DMS 273 treated with DMSO at 0.1 percent for 48 hours (cell line): ENCODE results near the gene ARHGAP26.

ENCODE experiments used
- DNase-seq: peaks from one replicate; lab custom pipeline; 2025; lab: John Stamatoyannopoulos, UW

ARHGAP26 gene, protein sequence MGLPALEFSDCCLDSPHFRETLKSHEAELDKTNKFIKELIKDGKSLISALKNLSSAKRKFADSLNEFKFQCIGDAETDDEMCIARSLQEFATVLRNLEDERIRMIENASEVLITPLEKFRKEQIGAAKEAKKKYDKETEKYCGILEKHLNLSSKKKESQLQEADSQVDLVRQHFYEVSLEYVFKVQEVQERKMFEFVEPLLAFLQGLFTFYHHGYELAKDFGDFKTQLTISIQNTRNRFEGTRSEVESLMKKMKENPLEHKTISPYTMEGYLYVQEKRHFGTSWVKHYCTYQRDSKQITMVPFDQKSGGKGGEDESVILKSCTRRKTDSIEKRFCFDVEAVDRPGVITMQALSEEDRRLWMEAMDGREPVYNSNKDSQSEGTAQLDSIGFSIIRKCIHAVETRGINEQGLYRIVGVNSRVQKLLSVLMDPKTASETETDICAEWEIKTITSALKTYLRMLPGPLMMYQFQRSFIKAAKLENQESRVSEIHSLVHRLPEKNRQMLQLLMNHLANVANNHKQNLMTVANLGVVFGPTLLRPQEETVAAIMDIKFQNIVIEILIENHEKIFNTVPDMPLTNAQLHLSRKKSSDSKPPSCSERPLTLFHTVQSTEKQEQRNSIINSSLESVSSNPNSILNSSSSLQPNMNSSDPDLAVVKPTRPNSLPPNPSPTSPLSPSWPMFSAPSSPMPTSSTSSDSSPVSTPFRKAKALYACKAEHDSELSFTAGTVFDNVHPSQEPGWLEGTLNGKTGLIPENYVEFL

GRCh38 chr5:142769793-142770649 is at the start of gene ARHGAP26:
ARHGAP26 (plus strand) TSS chr5:142770377; CDS start chr5:142770762, 385 bp downstream.
- DNase-seq, result peak; percentile 92

DNA sequence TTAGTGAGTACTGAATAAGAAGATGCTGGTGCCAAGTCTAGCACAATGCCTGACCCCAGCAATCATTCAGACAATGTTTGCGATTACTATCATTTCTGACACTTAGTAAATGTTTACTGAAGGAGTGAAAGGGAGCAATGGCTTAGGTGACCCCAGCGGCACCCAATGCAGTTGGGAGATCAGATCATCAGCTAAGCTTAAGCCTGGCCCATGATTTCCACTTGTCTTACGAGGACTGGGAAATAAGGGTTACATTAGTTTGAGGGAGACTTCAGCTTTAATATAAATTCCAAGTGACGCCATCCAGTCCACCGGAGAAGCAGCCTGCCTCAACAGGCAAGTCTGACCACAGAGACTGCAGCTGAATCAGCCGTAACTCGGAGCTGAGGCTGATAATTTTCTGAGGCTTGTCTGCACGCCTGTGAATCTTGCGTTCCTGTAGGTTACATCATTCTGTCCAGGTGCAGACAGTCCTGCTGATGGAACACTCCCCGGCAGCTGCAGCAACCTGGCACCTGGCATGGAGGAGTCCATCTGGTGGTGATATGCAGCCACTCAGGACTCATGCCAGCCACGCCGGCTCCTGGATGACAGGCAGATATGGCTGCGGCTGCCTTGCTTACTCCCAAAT is 49.4 kb upstream of the ARHGAP26 start:
- peak; percentile 48 for DNase-seq

DNA sequence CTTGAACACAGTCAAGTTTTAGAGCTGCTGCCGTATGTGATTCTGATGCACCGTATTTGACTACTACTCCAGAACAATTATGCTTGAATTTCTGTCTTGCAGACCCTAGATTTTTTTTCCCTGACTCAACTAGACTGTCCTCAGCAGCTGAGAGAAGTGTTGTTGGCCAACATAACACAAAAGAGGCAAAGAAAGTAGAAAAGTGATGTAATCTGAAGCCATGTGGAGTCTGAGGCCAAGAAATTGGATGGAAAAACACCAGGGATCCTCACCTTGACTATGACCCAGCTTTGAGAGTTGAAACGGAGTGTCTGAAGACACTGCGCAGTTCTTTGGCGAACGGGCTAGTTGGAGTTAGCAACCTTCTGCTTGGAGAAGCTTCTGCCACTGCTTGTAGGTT is 48.0 kb upstream of the ARHGAP26 start:
- DNase-seq, result no peak

DNA sequence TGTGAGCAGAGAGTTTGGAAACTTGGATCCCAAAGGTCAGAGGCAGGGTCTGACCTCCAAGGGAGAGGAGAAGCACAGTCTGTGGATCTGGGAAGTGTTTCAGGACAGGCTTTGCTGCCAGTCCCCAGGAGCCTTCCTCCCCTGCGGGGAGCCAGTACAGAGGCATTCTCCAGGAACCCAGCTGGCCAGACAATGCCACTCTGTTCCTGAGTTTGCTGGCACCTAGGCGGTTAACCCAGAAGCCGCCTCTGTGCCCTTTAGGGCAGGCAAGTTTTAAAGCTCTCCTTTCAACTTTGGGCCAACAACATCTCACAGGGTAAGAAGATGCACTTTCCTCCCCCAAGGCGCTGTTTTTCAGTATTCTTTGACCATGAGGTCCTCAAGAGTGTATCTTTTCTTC is 47.3 kb upstream of the ARHGAP26 start:
- no peak for DNase-seq

DNA sequence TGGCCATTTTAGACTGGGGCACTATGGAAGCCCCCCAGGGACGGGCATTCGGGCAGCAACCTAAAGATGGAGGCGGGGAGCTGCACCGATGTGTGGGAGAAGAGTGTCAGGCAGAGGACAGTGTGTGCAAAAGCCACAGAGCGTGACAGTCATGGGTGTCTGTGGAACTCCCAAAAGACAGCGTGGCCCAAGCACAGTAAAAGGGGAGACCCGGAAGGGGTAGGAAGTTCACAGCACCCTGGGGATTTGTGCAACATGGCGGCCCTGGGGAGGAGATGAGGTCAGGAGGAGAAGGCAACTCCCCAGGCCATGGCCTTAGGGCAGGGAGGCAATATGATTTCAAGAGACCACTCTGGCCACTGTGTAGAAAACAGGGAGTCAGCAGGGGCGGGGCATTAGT is 45.4 kb upstream of the ARHGAP26 start:
- no peak for DNase-seq

DNA sequence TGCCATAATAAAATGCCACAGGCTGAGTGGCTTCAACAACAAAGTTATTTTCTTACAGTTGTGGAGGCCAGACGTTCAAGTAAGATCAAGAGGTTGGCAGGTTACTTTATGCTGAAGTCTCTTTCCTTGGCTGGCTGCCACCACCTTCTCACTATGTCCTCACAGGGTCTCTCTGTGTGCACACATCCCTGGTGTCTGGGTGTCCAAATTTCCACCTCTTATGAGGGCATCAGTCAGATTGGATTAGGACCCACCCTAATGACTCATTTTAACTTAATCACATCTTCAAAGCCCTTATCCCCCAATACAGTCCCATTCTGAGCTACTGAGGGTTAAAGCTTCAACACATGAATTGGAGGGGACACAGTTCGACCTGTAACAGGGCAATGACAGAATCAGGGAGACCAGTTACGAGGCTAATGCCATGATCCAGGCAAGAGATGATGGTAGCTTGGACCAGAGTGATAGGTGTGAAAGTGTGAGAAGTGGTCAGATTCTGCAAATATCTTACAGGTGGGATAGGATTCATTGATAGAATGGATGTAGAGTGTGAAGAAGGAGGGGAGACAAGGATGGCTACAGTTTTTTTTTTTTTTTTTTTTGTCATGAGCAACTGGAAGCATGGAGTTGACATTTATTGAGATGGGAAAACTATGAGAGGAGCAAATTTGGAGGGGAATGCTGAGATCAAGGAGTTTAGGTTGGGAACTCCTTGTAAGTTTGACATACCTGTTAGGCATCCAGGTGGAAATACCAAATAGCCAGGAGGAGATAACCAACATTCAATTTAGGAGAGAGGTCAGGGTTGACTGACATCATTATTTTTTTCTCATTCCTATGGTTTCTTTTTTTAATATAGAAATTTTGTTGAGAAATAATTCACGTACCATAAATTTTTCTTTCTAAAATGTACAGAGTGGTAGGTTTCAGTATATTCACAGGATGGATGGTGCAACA is 44.7 kb upstream of the ARHGAP26 start:
- DNase-seq, result no peak

DNA sequence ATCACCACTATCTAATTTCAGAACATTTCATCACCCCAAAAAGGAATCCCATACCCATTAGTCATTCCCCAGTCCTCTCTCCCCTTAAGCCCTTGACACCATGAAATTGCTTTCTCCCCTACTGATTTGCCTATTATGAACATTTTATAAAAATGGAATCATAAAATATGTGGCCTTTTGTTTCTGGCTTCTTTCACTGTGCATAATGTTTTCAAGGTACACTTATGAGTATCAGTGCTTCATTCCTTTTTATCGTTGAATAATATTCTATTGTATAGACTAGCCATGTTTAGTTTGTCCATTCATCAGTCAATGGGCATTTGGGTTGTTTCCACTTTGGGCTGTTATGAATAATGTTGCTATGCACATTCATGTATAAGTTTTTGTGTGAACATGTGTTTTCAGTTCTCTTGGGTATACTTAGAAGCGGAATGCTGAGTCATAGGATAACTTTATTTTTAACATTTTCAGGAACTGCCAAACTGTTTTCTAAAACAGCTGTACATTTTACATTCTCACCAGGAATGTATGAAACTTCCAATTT is 43.9 kb upstream of the ARHGAP26 start:
- no peak for DNase-seq

GRCh38 chr5:142727735-142728047 is 42.5 kb upstream of the ARHGAP26 start:
- DNase-seq, result no peak

DNA sequence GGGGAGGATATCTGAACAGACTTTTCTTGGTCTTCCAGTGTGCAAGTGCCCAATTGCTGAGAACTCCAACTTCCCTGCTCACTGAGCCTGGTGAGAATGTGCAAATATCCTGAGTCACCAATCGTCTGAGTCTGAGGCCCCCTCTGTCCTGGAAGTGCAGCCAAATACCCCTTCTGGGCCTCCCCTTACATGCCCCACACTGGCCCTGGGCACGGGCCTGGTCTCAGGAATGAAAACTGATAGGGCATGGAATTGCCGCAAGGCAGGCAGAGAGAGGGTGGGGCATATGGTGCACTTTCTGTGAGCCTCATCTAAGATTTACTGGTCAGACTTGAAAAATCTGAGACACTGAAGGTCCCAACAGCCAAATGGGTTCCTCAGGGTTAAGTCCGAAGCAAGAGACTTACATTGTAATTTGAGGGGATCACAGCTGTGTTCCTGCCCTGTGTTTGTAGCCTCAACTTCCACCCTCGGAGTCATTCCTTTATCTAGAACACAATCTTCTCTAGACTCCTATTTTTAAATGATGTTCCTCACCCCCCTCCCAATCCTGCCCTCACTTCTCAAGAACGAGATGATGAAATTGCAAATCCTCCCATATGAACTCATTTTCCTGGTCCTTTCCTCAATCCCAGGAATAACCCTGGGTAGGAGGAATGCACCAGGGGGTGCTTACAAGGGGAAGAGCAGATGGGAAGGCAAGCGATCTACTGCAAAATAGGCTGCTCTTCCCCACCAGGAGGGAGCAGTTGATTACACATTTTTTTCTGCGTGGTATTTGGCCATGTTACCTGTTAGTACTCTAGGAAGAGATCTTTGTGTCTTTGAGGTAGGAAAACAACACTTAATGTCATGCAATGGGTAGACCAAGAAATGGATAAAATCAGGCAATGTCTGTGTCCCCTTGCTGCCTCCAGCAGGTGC is 34.6 kb upstream of the ARHGAP26 start:
- DNase-seq, result no peak

- no peak for DNase-seq
Measured at GRCh38 chr5:142736247-142736632, 33.9 kb upstream of the ARHGAP26 start.

DNA sequence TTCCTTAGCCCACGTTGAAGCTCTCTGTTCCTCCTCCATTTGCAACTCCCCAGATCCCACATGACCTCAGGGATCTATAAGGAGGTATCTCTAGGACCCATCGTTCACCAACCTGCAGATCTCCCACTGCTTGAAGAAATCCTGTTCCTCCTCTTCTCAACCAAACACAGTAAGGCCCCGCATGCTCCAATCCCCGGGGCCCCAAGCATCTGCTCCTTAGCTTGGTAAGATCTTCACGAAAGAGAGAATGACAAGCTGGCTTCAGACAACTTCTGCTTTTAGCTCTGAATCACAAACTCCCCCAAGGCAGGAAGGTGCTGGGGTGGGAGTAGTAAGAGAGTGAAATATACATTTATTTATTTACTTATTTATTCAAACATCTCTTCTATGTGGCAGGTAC is 33.0 kb upstream of the ARHGAP26 start:
- DNase-seq, result no peak

DNA sequence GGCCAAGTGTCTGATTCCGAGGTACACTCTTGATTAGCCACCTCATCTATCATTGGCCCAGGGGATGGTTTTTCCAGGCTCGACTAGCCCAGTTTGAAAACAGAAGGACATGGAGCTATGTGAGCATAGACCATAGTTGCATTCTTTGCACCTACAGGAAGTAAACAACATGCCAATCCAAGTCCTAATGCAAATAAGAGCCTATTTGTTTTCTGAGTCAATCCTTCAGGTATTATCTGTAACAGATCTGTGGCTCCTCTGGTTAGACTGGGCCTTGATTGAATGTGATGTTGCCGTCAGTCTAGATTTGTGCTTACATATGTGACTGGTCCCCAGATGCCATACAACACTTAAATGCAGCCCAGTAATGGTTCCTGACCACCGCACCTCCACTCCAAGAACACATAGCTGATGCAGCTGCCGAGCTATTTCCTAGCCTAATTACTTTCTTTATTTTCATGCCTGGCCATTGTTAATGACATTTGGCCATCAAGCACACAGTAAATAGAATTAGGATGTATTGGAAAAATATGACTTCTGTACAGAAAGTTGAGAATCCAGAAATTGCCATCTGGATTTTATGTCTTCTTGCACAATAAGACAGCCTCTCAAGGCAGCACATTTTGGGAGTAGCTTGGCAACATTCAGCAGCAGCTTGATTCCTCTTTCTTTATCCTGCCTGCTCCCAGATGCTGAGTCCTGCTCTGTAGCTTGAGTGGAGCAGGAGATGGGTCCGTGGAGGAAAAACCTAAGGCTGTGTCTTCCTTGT is 29.5 kb upstream of the ARHGAP26 start:
- no peak for DNase-seq

DNA sequence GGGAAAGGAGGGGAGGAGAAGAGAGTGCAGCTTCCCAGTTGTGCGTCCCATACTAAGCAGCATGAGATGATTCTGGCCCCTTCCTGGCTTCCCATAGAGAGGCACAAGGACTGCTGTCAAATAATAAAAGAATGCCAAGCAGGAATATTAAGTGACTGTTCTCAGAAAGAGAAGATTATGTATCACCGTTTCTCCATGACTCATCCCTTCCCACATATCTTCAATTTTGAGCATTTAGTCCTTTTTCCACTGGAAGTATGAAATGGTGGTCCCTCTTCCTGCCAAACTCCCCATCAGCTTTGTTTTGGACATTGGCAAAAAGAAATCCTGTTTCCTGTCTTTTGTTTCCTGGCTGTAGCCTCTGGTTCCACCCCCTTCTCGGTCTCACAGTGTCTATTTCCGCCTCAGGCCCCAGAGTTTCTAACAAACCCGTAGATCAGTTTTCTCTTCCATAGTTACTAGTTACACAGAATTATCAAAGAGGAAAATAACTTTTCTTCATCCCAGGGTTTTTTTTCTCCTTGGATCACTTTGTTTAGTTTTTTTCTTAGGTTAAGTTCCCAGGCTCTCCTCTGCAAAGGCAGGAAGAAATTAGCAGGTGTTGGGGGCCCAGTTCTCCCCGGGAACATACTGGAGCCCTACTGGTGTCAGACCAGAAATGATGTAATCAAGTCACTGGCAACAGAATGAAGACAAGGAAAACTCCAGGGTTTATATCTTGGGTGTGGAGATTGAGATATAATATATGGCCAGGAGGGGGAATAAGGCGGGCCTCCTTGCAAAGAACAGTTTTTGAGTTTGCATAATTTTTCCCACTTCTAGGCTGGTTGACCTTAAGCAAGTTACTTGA is 26.4 kb upstream of the ARHGAP26 start:
- DNase-seq, result no peak

GRCh38 chr5:142745268-142745667 is 24.9 kb upstream of the ARHGAP26 start:
- no peak for DNase-seq

DNA sequence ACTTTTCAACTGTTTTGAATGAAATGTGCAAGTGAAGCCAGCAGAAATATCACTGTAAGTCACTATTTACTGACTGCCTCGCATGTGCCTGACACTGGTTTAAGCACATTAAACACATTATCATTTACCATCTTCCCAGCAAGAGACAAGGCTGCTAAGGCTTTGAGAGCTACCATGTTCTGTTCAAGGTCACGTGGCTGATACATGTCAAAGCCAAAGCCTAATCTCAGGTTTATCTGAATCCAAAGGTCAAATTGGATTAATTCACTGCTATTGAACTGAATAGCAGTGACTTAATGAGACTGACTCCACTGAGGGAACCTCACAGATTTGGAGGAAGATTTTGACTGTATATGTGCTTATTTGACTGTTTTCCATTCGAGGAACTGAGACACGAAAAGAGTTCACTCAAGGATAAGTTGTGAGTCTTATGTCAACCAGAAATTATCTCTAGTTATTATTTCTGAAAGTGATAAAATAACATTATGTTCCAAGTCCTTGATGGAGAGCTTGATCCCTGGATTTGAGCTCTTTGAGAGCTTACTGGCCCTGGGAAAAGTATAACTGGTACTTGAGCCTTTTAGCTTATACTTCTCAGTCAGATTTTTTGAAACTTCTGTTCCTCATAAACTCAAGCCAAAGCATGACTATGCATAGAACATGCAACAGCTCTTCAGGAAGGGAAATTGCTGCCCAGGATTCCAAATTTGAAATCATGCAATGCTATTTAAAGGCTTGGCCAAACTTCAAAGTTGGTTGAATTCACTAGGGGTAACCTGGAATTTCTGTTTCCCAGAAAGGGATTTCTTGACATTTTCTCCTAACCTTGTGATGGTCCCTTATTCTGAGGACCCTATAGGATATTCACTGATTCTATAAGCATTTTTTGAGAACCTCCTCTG is 23.4 kb upstream of the ARHGAP26 start:
- DNase-seq, result no peak

GRCh38 chr5:142748132-142748531 is 22.0 kb upstream of the ARHGAP26 start:
- no peak for DNase-seq
